ENCODE measurements around the gene EFCAB8. TPM values are rescaled to one million over a fixed set of nuclear protein-coding genes. Genes with fewer than 3 reads are reported as not detected.

The EFCAB8 gene
- total and polyA plus RNA-seq, 2 experiments from 2014 or later: 0.53 TPM; not detected in 1

DNA sequence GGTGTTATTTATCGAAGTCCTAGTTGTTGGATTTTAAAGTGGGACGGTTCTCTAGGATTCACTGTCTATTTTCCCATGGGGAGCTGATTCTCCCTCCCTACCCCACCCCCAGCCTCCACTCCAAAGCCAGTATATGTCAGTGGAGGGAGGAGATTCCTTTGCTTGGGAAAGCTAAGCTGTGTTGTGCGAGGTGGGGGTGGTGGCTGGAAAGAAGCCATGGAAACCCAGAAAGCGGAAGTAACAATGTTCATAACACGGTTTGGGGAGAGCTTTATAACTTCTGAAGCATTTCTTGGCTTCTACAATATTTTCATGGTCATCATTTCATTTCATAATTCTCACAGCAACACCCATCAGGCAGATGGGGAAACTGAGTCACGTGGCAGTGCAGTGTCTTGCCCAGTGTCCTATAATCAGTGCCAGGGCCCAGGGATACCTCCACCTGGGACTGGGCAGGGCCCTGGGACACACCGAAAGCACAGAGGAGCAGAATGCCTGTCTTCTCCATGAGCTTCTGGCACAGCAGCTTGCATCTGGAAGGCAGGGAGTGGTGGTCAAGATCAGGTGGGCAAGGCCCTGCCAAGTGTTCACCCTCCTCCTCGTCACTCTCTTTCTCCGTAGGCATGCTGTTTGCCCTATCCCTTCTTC, 141.0 kb downstream of the EFCAB8 start:
- H3K9me2 ChIP-seq (replicated peaks; ENCODE audit: insufficient read depth): no peaks in the 10 kb centered on the region
- no peaks in the 10 kb centered on the region for H4K20me1 ChIP-seq (ENCODE audit: insufficient read depth, poor library complexity, severe bottlenecking)
- TF ChIP-seq EZH2 (IDR thresholded peaks at IDR 0.05; ENCODE audit: borderline replicate concordance): no peak
- no peak for TF ChIP-seq EZH2phosphoT487 (IDR thresholded peaks at IDR 0.05; ENCODE audit: low read depth, severe bottlenecking, unreplicated experiment)
- TF ChIP-seq, protein P1, sequence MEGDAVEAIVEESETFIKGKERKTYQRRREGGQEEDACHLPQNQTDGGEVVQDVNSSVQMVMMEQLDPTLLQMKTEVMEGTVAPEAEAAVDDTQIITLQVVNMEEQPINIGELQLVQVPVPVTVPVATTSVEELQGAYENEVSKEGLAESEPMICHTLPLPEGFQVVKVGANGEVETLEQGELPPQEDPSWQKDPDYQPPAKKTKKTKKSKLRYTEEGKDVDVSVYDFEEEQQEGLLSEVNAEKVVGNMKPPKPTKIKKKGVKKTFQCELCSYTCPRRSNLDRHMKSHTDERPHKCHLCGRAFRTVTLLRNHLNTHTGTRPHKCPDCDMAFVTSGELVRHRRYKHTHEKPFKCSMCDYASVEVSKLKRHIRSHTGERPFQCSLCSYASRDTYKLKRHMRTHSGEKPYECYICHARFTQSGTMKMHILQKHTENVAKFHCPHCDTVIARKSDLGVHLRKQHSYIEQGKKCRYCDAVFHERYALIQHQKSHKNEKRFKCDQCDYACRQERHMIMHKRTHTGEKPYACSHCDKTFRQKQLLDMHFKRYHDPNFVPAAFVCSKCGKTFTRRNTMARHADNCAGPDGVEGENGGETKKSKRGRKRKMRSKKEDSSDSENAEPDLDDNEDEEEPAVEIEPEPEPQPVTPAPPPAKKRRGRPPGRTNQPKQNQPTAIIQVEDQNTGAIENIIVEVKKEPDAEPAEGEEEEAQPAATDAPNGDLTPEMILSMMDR (IDR thresholded peaks at IDR 0.05; ENCODE audit: poor library complexity): no peak
- H3K4me3 ChIP-seq: no peak overlapping the region
- WGBS (ENCODE audit: low lambda C conversion rate, missing lambda C conversion rate): 87% methylated on average over 9 of the region's 9 CpGs
- no peak overlapping the region for H2AFZ ChIP-seq
- no peaks in the 10 kb centered on the region for H3K36me3 ChIP-seq (replicated peaks; ENCODE audit: insufficient read depth, low read depth)
- H3K4me2 ChIP-seq: no peak overlapping the region
- H3K4me1 ChIP-seq (ENCODE audit: insufficient read depth): no peaks in the 10 kb centered on the region
- peaks cover 3% of the 10 kb centered on the region for H3K27me3 ChIP-seq
- no peaks in the 10 kb centered on the region for H3K79me2 ChIP-seq
- no peak for DNase-seq (ENCODE audit: low spot score)
- H3K27ac ChIP-seq: no peak overlapping the region
- H3K9me3 ChIP-seq (ENCODE audit: low read depth): no peaks in the 10 kb centered on the region

DNA sequence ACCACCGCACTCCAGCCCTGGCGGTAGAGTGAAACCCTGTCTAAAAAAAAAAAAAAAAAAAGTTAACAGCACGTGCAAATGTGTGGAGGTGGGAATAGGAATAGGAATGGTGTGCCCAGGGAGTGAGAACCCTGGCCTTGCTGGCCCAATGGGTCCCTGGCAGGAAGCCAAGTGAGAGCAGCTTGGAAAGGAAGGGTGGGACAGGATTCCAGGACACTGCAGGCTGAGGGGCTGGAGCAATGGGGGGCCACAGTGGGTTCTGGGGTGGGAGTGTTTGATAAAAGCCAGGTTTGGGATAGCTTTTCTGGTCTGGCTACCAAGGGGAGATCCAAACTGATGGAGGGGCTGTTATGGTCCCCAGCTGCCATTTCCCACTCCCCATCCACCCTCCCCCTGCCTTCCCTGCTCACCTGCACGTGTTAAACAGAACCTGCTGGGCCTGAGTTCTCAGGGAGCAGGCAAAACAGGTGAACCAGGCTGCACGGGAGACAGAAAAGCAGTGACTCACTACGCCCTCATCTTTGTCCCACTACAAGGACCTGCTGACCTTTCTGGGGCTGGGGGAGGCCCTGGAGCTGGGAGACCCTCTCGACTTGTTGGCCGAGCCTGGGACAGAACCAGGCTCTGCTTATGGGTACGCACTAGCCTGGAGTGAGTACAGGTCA, 142.2 kb downstream of the EFCAB8 start:
- no peaks in the 10 kb centered on the region for H3K9me2 ChIP-seq (replicated peaks; ENCODE audit: insufficient read depth)
- H3K4me1 ChIP-seq (ENCODE audit: insufficient read depth): no peaks in the 10 kb centered on the region
- TF ChIP-seq EZH2phosphoT487 (IDR thresholded peaks at IDR 0.05; ENCODE audit: low read depth, severe bottlenecking, unreplicated experiment): no peak
- TF ChIP-seq EZH2 (IDR thresholded peaks at IDR 0.05; ENCODE audit: borderline replicate concordance): no peak
- TF ChIP-seq, protein P1 (IDR thresholded peaks at IDR 0.05; ENCODE audit: poor library complexity): no peak
- H3K4me3 ChIP-seq: no peak overlapping the region
- H3K79me2 ChIP-seq: no peaks in the 10 kb centered on the region
- no peak for DNase-seq (ENCODE audit: low spot score)
- H3K27me3 ChIP-seq: peaks cover 3% of the 10 kb centered on the region
- no peak overlapping the region for H3K4me2 ChIP-seq
- H3K36me3 ChIP-seq (replicated peaks; ENCODE audit: insufficient read depth, low read depth): no peaks in the 10 kb centered on the region
- H3K27ac ChIP-seq: no peak overlapping the region
- no peaks in the 10 kb centered on the region for H3K9me3 ChIP-seq (ENCODE audit: low read depth)
- H2AFZ ChIP-seq: no peak overlapping the region
- H4K20me1 ChIP-seq (ENCODE audit: insufficient read depth, poor library complexity, severe bottlenecking): no peaks in the 10 kb centered on the region
- WGBS (ENCODE audit: low lambda C conversion rate, missing lambda C conversion rate): 64% methylated on average over 9 of the region's 9 CpGs

DNA sequence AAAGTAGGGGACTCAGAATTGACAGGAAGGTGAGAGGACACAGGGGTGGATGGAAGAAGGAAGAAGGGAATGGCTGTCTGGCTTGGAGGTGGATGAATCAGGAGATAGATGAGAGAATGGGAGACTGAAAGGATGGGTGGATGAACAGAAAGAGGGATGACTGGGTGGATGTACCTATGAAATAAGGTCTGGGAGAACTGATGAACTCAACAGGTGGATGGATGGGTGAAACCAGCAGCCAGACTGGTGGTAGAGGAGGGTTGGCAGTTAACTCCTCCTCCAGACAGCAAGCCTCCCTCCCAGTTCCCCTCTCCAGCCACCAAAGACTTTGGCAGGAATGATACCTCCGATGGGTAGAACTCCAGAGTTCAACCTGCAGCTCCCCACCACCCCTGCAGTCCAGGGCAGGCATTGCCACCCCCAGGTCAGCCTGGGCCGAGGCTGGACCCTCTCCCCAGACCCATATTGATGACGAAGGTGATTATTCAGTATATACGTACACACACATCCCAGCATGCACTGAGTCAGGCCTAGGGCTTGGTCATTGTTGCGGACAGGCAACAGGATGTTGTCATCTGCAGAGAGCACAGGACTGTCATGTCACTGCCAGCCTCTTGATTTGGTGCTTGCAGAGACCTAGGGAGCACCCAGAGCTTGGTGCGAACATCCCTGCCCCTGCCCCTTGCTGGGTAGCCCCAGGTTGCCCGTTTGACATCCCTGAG, 143.5 kb downstream of the EFCAB8 start:
- 86% methylated on average over 7 of the region's 7 CpGs for WGBS (ENCODE audit: low lambda C conversion rate, missing lambda C conversion rate)
- no peaks in the 10 kb centered on the region for H3K9me3 ChIP-seq (ENCODE audit: low read depth)
- H3K4me3 ChIP-seq: no peak overlapping the region

More for the DNA sequence above, 143.5 kb downstream of the EFCAB8 start:
- peaks cover 3% of the 10 kb centered on the region for H3K27me3 ChIP-seq
- H3K27ac ChIP-seq: no peak overlapping the region
- H3K9me2 ChIP-seq (replicated peaks; ENCODE audit: insufficient read depth): no peaks in the 10 kb centered on the region
- H4K20me1 ChIP-seq (ENCODE audit: insufficient read depth, poor library complexity, severe bottlenecking): no peaks in the 10 kb centered on the region
- no peaks in the 10 kb centered on the region for H3K79me2 ChIP-seq
- H3K4me2 ChIP-seq: no peak overlapping the region
- H3K4me1 ChIP-seq (ENCODE audit: insufficient read depth): no peaks in the 10 kb centered on the region
- no peak for DNase-seq (ENCODE audit: low spot score)
- no peaks in the 10 kb centered on the region for H3K36me3 ChIP-seq (replicated peaks; ENCODE audit: insufficient read depth, low read depth)
- no peak overlapping the region for H2AFZ ChIP-seq
- TF ChIP-seq EZH2 (IDR thresholded peaks at IDR 0.05; ENCODE audit: borderline replicate concordance) (no peak), EZH2phosphoT487 (IDR thresholded peaks at IDR 0.05; ENCODE audit: low read depth, severe bottlenecking, unreplicated experiment) (no peak)
- TF ChIP-seq, protein P1 (IDR thresholded peaks at IDR 0.05; ENCODE audit: poor library complexity): no peak
